Measurements from ENCODE around the gene CELA2B.
"Not testable (repeated sequence)": the region's sequence is repeated elsewhere in the genome, so short reads cannot be mapped to it uniquely, and the experiment has no call there.

GRCh38 chr1:15463926-15464322, 12.0 kb upstream of the CELA2B start:
- not testable (repeated sequence) for TF ChIP-seq CTCF (conservative IDR thresholded peaks at IDR 0.05 in 1 of 2, IDR thresholded peaks at IDR 0.05 in 1 of 2; ENCODE audit: low read depth in 1 of 2, low read length in 2 of 2); EZH2 (IDR thresholded peaks at IDR 0.05; ENCODE audit: low read length, missing control alignments)

Measured in fibroblast of lung (primary cell).